H9 (cell line): ENCODE measurements around the gene CDH22. TPM values are rescaled to one million over a fixed set of nuclear protein-coding genes. Genes with fewer than 3 reads are reported as not detected.

ENCODE experiments used
- DNase-seq: peaks from one replicate; pipeline ENCODE4 v3.0.0-alpha.2; 2017
- H2AFZ ChIP-seq: one replicate; pipeline ENCODE4 v1.6.1; 2013; ENCODE audit warnings: mild to moderate bottlenecking, low read length, control low read depth, moderate library complexity
- H2AK5ac ChIP-seq: 2 replicates; pipeline ENCODE4 v1.6.1; 2013; ENCODE audit warnings: low read length, control low read depth, mixed read lengths; ENCODE audit not compliant: insufficient read length
- H2BK120ac ChIP-seq: one replicate; pipeline ENCODE4 v1.6.1; 2013; ENCODE audit warnings: low read depth, mild to moderate bottlenecking, low read length, control low read depth, inconsistent platforms; ENCODE audit not compliant: poor library complexity, severe bottlenecking
- H2BK12ac ChIP-seq: 2 replicates; pipeline ENCODE4 v1.6.1; 2013; ENCODE audit warnings: low read length, control low read depth, mixed read lengths, low read depth; ENCODE audit not compliant: insufficient read length
- H2BK15ac ChIP-seq: 2 replicates; pipeline ENCODE4 v1.6.1; 2013; ENCODE audit warnings: low read depth, low read length, control low read depth
- H2BK20ac ChIP-seq: one replicate; pipeline ENCODE4 v1.6.1; 2013; ENCODE audit warnings: low read depth, mild to moderate bottlenecking, low read length, control low read depth, inconsistent platforms; ENCODE audit not compliant: poor library complexity, severe bottlenecking
- H2BK5ac ChIP-seq: 2 replicates; pipeline ENCODE4 v1.6.1; 2013; ENCODE audit warnings: low read length, control low read depth, mixed read lengths; ENCODE audit not compliant: insufficient read length
- H3K14ac ChIP-seq: 2 replicates; pipeline ENCODE4 v1.6.1; 2013; ENCODE audit warnings: low read length, control low read depth; ENCODE audit not compliant: insufficient read depth
- H3K18ac ChIP-seq: 2 replicates; pipeline ENCODE4 v1.6.1; 2013; ENCODE audit warnings: low read depth, mild to moderate bottlenecking, mixed read lengths, low read length, control low read depth; ENCODE audit not compliant: insufficient read length
- H3K23ac ChIP-seq: 2 replicates; pipeline ENCODE4 v1.6.1; 2013; ENCODE audit warnings: low read length, control low read depth, mixed read lengths, low read depth; ENCODE audit not compliant: insufficient read length
- H3K23me2 ChIP-seq: 2 replicates; pipeline ENCODE4 v1.6.1; 2013; ENCODE audit warnings: low read depth, mild to moderate bottlenecking, mixed read lengths, low read length, control low read depth; ENCODE audit not compliant: insufficient read length, poor library complexity, severe bottlenecking
- H3K27ac ChIP-seq: 2 replicates; pipeline ENCODE4 v1.5.1; 2013; ENCODE audit warnings: low read length, control low read depth, mixed read lengths, low read depth; ENCODE audit not compliant: insufficient read length
- H3K27me3 ChIP-seq: 2 replicates; pipeline ENCODE4 v1.6.1; 2013; ENCODE audit warnings: low read length, control low read depth, inconsistent platforms; ENCODE audit not compliant: insufficient read depth
- H3K4ac ChIP-seq: 2 replicates; pipeline ENCODE4 v1.6.1; 2013; ENCODE audit warnings: low read depth, mild to moderate bottlenecking, control low read depth, inconsistent platforms, low read length, moderate library complexity
- H3K4me1 ChIP-seq: 2 replicates; pipeline ENCODE4 v1.6.1; 2013; ENCODE audit warnings: low read length, control low read depth, inconsistent platforms; ENCODE audit not compliant: insufficient read depth
- H3K4me2 ChIP-seq: 2 replicates; pipeline ENCODE4 v1.6.1; 2013; ENCODE audit warnings: low read length, control low read depth, mixed read lengths; ENCODE audit not compliant: insufficient read length, insufficient read depth
- H3K56ac ChIP-seq: 2 replicates; pipeline ENCODE4 v1.6.1; 2013; ENCODE audit warnings: low read depth, mild to moderate bottlenecking, mixed read lengths, low read length, control low read depth; ENCODE audit not compliant: insufficient read length
- H3K79me1 ChIP-seq: 2 replicates; pipeline ENCODE4 v1.6.1; 2013; ENCODE audit warnings: low read depth, mild to moderate bottlenecking, moderate library complexity, low read length, control low read depth, inconsistent platforms; ENCODE audit not compliant: insufficient read depth, poor library complexity, severe bottlenecking
- H3K79me2 ChIP-seq: 2 replicates; pipeline ENCODE4 v1.6.1; 2013; ENCODE audit warnings: low read length, control low read depth, inconsistent platforms; ENCODE audit not compliant: insufficient read depth
- H3K9ac ChIP-seq: 2 replicates; pipeline ENCODE4 v1.6.1; 2013; ENCODE audit warnings: low read length, control low read depth, mixed read lengths; ENCODE audit not compliant: insufficient read length; ENCODE audit errors: extremely low read depth
- H3K9me3 ChIP-seq: one replicate; pipeline ENCODE4 v1.6.1; 2013; ENCODE audit warnings: low read depth, low read length, inconsistent platforms; ENCODE audit not compliant: control insufficient read depth
- H3T11ph ChIP-seq: one replicate; pipeline ENCODE4 v1.6.1; 2013; ENCODE audit warnings: mild to moderate bottlenecking, low read length, control low read depth, inconsistent platforms
- H4K20me1 ChIP-seq: one replicate; pipeline ENCODE4 v1.6.1; 2013; ENCODE audit not compliant: control insufficient read depth, insufficient read length, insufficient read depth
- H4K5ac ChIP-seq: 2 replicates; pipeline ENCODE4 v1.6.1; 2013; ENCODE audit warnings: low read depth, mild to moderate bottlenecking, mixed read lengths, low read length, control low read depth; ENCODE audit not compliant: insufficient read length
- H4K8ac ChIP-seq: replicated peaks from 2 replicates; pipeline ENCODE4 v1.6.1; 2013; ENCODE audit warnings: low read length, control low read depth, mixed read lengths, low read depth; ENCODE audit not compliant: insufficient read length
- H4K91ac ChIP-seq: 2 replicates; pipeline ENCODE4 v1.6.1; 2013; ENCODE audit warnings: low read depth, mild to moderate bottlenecking, moderate library complexity, mixed read lengths, low read length, control low read depth; ENCODE audit not compliant: insufficient read length
- H3K27ac Mint-ChIP-seq, 3 experiments: 2 replicates in 2 of 3; 3 replicates in 1 of 3; pipeline ENCODE4 v1.8.0; 2020 to 2021; ENCODE audit warnings: mixed read lengths in 3 of 3, mild to moderate bottlenecking in 1 of 3, moderate library complexity in 1 of 3
- H3K27me3 Mint-ChIP-seq: 2 replicates; pipeline ENCODE4 v1.8.0; 2021; ENCODE audit warnings: low read depth, mild to moderate bottlenecking, moderate library complexity, mixed read lengths
- H3K36me3 Mint-ChIP-seq, 3 experiments: 2 replicates in 2 of 3; 3 replicates in 1 of 3; pipeline ENCODE4 v1.8.0; 2020 to 2021; ENCODE audit warnings: low read depth in 3 of 3, mixed read lengths in 3 of 3; ENCODE audit not compliant: insufficient read depth in 1 of 3
- H3K4me1 Mint-ChIP-seq, 2 experiments: 2 replicates each; pipeline ENCODE4 v1.8.0; 2020; ENCODE audit warnings: mixed read lengths in 2 of 2
- H3K4me3 Mint-ChIP-seq, 2 experiments: 2 replicates in 1 of 2; 3 replicates in 1 of 2; pipeline ENCODE4 v1.8.0; 2020 to 2021; ENCODE audit warnings: mild to moderate bottlenecking in 2 of 2, mixed read lengths in 2 of 2, moderate library complexity in 1 of 2
- H3K9me3 Mint-ChIP-seq, 2 experiments: 2 replicates in 1 of 2; 3 replicates in 1 of 2; pipeline ENCODE4 v1.8.0; 2020; ENCODE audit warnings: mild to moderate bottlenecking in 2 of 2, mixed read lengths in 2 of 2, moderate library complexity in 1 of 2
- CTCF ChIP-seq: fragments of 200-600 bp; sonication (generic); conservative IDR thresholded peaks from 3 replicates; pipeline ENCODE4 v1.8.0; 2021; ENCODE audit warnings: antibody characterized with exemption, mild to moderate bottlenecking
- WGBS: extraction: QIAGEN DNeasy Blood & Tissue Kit; methylation state at CpG from one replicate; pipeline ENCODE4 v1.1.7; 2013; ENCODE audit warnings: missing lambda C conversion rate, low lambda C conversion rate, mixed read lengths; ENCODE audit not compliant: insufficient read length; ENCODE audit errors: extremely low coverage; 5-methylcytosine and 5-hydroxymethylcytosine counted together
- total RNA-seq: library from RNA; stranded (reverse); gene quantifications from 2 replicates; pipeline ENCODE4 v1.2.1, GENCODE V29; 2021

The CDH22 gene
- total RNA-seq, 1 experiment from 2014 or later, result not detected

- no peak overlapping the region for H3K4me2 ChIP-seq
Observed at GRCh38 chr20:46219190-46219589, 89.1 kb downstream of the CDH22 start.

More at GRCh38 chr20:46219190-46219589, 89.1 kb downstream of the CDH22 start:
- no peak overlapping the region for H3K23ac ChIP-seq
- no peaks in the 10 kb centered on the region for H3K9me3 ChIP-seq
- H2AK5ac ChIP-seq, result no peak overlapping the region
- H3K79me2 ChIP-seq, result no peaks in the 10 kb centered on the region
- H2BK5ac ChIP-seq, result no peak overlapping the region
- no peaks in the 10 kb centered on the region for H3K23me2 ChIP-seq
- H2BK15ac ChIP-seq, result no peak overlapping the region
- H3K36me3 Mint-ChIP-seq, result no peaks in the 10 kb centered on the region
- H3K27me3 ChIP-seq, result no peaks in the 10 kb centered on the region
- no peak overlapping the region for H3K9ac ChIP-seq
- H3K56ac ChIP-seq, result no peak overlapping the region
- H2BK12ac ChIP-seq, result no peak overlapping the region
- H3K4me1 ChIP-seq, result no peaks in the 10 kb centered on the region; the same call in 1 of the 2 replicates
- H3K27me3 Mint-ChIP-seq, result peaks cover 12% of the 10 kb centered on the region
- no CpG with 5 or more reads among the region's 4 CpGs for WGBS
- no peak overlapping the region for H3K14ac ChIP-seq
- no peak overlapping the region for H2AFZ ChIP-seq
- no peak overlapping the region for H3T11ph ChIP-seq
- DNase-seq, result no peak
- peaks cover 57 to 62% of the 10 kb centered on the region in 2 experiments for H3K4me1 Mint-ChIP-seq
- H4K91ac ChIP-seq, result no peak overlapping the region
- H2BK120ac ChIP-seq, result no peak overlapping the region
- no peak overlapping the region for H4K5ac ChIP-seq
- no peak for TF ChIP-seq CTCF
- H4K8ac ChIP-seq, result no peak overlapping the region
- no peaks in the 10 kb centered on the region; a peak in 1 of 5 replicates for H3K9me3 Mint-ChIP-seq
- H3K79me1 ChIP-seq, result no peaks in the 10 kb centered on the region
- H4K20me1 ChIP-seq, result no peaks in the 10 kb centered on the region
- H3K4ac ChIP-seq, result no peak overlapping the region
- no peak overlapping the region for H3K4me3 Mint-ChIP-seq
- H3K18ac ChIP-seq, result no peak overlapping the region
- H2BK20ac ChIP-seq, result no peak overlapping the region
- H3K27ac ChIP-seq, result no peak overlapping the region
- H3K27ac Mint-ChIP-seq, result no peak overlapping the region
